ENCODE data around the gene RAB3A.

GRCh38 chr19:18231775-18232174, 27.9 kb upstream of the RAB3A start:
- TF ChIP-seq CTCF (IDR thresholded peaks at IDR 0.05) (no peak), POLR2A (IDR thresholded peaks at IDR 0.05) (no peak), POLR2AphosphoS5 (IDR thresholded peaks at IDR 0.05; ENCODE audit: insufficient read depth in 1 of 2, low read depth in 1 of 2) (no peak)

Data from vagina (tissue), 2 donors.